Measurements from ENCODE around the gene SLAMF9.

DNA sequence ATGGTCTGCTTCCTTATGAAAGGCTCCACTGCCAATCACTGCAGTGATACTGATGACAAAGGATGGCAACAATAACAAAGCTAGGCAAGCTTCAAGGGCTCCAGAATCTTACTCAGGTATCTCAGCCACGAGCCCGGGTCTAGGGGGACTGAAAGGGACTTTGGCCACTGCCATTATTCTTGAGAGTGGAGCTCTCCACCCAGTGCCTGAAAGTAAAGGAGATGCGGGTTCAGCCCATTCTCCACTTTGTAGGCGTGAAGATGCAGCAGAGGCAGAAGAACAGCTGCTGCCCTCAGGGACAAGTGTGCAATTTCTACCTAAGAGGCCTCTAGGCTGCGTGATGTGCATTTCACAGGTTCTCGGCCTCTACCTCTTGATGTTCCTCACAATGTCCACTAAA lies 31.4 kb upstream of the SLAMF9 start:
- TF ChIP-seq, protein P1, sequence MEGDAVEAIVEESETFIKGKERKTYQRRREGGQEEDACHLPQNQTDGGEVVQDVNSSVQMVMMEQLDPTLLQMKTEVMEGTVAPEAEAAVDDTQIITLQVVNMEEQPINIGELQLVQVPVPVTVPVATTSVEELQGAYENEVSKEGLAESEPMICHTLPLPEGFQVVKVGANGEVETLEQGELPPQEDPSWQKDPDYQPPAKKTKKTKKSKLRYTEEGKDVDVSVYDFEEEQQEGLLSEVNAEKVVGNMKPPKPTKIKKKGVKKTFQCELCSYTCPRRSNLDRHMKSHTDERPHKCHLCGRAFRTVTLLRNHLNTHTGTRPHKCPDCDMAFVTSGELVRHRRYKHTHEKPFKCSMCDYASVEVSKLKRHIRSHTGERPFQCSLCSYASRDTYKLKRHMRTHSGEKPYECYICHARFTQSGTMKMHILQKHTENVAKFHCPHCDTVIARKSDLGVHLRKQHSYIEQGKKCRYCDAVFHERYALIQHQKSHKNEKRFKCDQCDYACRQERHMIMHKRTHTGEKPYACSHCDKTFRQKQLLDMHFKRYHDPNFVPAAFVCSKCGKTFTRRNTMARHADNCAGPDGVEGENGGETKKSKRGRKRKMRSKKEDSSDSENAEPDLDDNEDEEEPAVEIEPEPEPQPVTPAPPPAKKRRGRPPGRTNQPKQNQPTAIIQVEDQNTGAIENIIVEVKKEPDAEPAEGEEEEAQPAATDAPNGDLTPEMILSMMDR (conservative IDR thresholded peaks at IDR 0.05; ENCODE audit: low read length) = no peak
- TF ChIP-seq EZH2phosphoT487 (IDR thresholded peaks at IDR 0.05; ENCODE audit: borderline replicate concordance, low read depth, low read length) = no peak

All from OCI-LY7 (cell line).